ENCODE results near the gene CDK8.

The CDK8 gene

DNA sequence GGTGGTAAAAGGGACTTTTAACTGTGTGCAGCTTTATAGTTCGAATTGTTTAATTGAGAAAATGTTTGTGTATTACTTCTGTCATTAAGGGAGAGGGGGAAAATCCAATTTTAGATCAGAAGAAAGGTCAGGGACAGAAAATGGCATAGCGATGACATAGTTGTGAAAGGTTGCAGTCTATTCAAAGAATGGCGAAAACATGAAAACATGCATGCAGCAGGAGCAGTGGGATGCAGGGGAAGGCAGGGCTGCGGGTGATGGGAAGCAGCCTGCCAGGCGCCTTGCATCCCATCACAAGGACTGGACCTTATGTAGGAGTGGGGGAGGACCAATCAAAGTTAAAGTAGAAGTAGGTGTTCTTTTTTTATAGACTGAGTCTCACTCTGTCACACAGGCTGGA, 125.9 kb downstream of the CDK8 start:
- DNase-seq (ENCODE audit: low read depth in 1 of 2, low spot score in 1 of 2): no peak

DNA sequence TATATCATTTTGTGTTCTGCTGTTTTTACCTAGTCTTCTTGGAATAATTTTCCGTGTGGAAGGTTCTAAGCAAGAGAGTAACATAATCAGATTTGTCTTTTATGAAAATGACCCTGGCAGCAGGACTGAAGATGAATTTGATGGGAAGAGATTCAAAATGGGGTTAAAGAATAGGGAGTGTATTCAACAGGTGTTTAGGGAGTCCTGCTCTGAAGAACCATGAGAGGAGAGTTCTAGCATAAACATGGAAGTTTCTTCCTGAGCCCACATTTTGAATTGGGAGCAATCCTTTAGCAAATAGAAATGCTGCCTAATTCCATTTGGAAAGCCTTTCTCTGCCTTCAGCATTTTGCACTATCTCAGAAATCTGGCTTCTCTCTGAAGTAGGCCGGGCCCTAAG, 127.0 kb downstream of the CDK8 start:
- no peak for DNase-seq (ENCODE audit: low read depth in 1 of 2, low spot score in 1 of 2)

DNA sequence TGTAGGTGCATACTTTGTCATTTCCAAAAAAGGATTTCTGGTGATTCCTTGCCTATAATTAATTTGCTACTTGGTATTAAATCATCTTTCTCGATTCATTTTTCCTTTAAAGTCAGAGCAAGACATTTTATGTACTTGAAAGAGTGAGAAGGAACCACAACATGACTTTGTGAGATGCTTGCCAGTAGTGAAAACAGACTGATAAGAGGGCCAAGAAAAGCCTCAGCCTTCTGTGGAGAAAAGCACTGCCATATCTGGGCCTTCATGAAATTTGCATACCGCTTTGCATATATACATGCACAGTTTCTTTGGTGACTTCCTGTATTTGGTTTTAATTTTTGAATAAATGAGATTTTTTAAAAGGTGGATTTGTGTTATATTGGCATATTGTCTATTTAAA, 128.4 kb downstream of the CDK8 start:
- DNase-seq (ENCODE audit: low read depth in 1 of 2, low spot score in 1 of 2): no peak

- DNase-seq (ENCODE audit: low read depth in 1 of 2, low spot score in 1 of 2): no peak
These were observed 128.9 kb downstream of the CDK8 start for GRCh38 chr13:26382835-26383234.

GRCh38 chr13:26384587-26384986, 130.7 kb downstream of the CDK8 start:
- no peak for DNase-seq (ENCODE audit: low read depth in 1 of 2, low spot score in 1 of 2)

GRCh38 chr13:26386026-26386425, 132.1 kb downstream of the CDK8 start:
- DNase-seq (ENCODE audit: low read depth in 1 of 2, low spot score in 1 of 2): no peak

GRCh38 chr13:26390203-26390602, 136.3 kb downstream of the CDK8 start:
- DNase-seq (ENCODE audit: low read depth in 1 of 2, low spot score in 1 of 2): no peak

DNA sequence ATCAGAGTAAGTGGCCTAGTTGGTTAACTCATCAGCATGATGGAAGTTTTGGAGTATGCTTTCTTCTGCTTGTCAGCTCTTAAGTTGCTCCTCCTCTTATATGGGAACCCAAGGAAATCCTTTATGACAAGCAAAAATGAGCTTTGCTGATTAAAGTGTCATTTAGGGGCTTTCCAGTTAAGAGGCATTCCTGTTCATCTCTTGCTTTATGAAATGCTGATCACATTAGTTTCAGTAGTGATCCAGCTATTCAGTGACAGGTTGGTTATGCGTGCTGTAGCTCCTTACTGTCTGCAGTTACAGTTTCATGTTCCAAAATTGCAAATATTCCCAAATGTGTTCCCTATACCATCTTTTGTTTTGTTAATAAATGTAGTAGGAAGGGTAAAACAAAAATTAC, 146.6 kb downstream of the CDK8 start:
- no peak for DNase-seq (ENCODE audit: low read depth in 1 of 2, low spot score in 1 of 2)

- no peak for DNase-seq (ENCODE audit: low read depth in 1 of 2, low spot score in 1 of 2)
These were observed 147.1 kb downstream of the CDK8 start for GRCh38 chr13:26401069-26401468.

GRCh38 chr13:26401578-26402021, 147.7 kb downstream of the CDK8 start:
- DNase-seq (ENCODE audit: low read depth in 1 of 2, low spot score in 1 of 2): no peak

DNA sequence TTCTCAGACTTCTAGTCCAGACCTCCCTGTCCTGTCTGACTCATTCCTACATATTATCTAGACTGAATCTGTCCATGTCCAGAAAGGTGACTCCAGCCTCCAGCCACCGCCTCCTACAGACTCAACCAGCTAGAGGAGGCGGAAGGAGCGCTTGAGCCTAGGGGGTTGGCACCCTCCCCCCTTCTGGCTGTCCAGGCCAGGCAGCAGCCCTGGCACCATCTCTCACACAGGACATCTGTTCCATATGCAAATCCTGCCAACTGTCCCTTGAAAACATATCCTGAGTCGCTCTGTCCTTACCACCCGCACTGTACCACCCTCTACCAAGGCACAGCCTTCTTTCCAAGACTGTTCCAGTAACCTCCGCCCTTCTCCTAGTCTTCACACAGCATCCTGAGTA, 152.9 kb downstream of the CDK8 start:
- no peak for DNase-seq (ENCODE audit: low read depth in 1 of 2, low spot score in 1 of 2)

DNA sequence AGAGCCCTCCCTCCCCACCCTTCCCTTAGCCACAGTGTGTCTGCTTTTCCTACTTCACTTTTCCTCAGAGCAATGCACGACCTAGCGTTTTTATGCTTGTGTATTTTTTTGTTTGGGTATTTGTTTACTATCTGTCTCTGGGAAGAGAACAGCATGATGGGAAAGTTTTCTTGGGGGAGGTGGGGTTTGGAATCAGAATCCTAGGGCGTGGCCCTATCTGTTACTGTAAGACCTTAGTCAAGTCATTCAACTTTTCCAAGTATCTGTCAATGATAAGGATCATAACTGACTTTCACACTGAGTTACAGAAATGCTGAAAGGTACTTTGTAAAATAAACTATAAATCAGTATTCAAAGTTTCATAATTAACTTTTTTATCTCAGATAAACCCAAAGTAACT, 157.3 kb downstream of the CDK8 start:
- no peak for DNase-seq (ENCODE audit: low read depth in 1 of 2, low spot score in 1 of 2)

GRCh38 chr13:26412263-26412662, 158.3 kb downstream of the CDK8 start:
- no peak for DNase-seq (ENCODE audit: low read depth in 1 of 2, low spot score in 1 of 2)

DNA sequence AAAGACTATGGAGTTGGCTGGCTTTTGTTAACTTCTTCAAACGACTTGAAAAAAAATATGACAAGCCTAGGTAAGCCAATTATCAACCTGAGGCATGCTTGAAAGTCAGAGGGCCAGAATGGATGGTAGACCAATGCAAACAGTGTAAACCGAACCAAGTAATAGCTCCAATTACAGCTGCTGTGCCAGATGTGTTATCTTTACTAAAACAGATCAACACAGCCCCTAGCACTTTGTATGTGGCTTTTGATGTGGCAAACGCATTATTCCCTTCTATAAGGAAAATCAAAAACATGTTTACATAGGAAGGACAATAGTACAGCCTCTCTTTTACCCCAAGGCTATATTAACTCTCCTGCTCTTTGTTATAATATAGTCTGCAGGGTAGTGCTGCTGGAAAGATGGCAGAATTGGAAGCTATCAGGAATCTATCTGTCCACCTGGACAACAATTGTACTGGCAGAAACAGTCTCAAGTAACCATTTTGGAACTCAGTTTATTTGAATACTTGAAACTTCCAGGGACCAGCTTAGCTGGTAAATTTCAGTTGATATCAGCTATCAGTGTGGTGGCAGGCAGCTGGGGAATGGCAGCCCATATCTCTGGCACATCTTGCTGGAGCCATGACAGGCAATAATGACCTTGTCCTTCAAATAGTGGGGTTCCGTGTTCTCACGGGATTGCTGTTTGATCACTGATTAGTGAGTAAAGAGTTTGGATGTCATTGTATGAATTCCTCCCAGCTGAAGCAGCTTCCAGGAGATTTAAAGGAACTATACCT, 159.2 kb downstream of the CDK8 start:
- no peak for DNase-seq (ENCODE audit: low read depth in 1 of 2, low spot score in 1 of 2)

DNA sequence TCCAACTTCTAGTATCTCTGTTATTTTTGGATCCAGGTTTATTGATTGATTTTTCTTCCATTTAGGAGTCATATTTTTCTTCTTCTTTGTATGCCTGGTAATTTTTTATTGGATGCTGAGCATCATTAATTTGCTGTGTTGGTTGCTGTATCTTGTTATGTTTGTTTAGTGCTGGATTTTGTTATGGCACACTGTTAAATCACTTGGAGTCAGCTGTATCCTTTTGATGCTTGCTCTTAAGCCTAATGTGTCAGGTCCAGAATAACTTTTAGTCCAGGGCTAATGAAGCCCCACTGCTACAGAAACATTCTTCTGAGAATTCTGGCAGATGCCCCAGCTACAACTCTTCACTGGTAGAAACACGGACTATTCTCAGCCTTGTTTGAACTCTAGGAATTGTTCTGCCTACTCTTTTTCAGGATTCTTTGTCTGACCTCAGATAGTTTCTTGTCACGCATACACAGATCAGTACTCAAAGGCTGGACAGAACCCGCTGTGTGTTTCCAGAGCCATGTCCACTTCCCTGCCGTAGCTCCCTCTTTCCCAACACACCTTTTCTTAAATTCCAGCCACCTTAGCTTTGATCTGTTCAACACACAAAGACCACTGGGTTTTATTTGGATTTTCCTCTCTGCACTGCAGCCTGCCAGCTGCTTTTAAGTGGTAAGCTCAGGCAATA, 166.5 kb downstream of the CDK8 start:
- no peak for DNase-seq (ENCODE audit: low read depth in 1 of 2, low spot score in 1 of 2)

DNA sequence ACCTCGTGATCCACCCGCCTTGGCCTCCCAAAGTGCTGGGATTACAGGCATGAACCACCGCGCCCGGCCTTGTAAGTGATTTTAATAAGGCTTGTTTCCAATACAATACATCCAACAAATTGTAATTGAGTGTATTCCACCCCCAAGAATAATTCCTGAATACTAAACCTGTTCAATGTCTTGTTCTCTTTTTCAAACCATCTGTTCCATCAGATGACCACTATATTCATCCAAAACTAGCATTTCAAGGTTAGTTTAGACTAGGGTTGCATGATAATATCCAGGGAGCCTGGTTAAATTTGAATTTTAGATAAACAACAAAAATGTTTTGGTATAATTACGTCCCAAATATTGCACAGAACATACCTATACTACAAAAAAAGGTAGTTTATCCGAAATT, 168.1 kb downstream of the CDK8 start:
- DNase-seq (ENCODE audit: low read depth in 1 of 2, low spot score in 1 of 2): no peak

DNA sequence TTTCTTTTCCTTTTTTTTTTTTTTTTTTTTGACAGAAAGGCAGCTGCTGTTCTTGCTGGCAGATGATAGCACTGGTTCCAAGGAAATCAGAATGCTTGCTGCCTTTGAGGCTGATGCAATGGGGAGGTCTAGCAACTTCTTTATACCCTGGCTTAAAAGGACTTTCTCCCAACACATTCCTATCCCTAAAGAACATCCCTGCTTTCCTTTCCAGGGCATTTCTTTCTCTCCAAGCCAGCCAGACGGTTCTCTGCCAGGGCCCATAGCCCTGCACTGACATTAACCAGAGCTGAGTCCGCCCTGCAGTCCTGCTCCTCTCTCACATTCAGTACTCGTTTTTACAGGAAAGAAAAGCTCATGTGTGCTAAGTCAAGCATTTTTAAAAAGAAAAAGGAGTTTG, 169.7 kb downstream of the CDK8 start:
- DNase-seq (ENCODE audit: low read depth in 1 of 2, low spot score in 1 of 2): no peak

GRCh38 chr13:26424181-26424580, 170.3 kb downstream of the CDK8 start:
- DNase-seq (ENCODE audit: low read depth in 1 of 2, low spot score in 1 of 2): no peak

DNA sequence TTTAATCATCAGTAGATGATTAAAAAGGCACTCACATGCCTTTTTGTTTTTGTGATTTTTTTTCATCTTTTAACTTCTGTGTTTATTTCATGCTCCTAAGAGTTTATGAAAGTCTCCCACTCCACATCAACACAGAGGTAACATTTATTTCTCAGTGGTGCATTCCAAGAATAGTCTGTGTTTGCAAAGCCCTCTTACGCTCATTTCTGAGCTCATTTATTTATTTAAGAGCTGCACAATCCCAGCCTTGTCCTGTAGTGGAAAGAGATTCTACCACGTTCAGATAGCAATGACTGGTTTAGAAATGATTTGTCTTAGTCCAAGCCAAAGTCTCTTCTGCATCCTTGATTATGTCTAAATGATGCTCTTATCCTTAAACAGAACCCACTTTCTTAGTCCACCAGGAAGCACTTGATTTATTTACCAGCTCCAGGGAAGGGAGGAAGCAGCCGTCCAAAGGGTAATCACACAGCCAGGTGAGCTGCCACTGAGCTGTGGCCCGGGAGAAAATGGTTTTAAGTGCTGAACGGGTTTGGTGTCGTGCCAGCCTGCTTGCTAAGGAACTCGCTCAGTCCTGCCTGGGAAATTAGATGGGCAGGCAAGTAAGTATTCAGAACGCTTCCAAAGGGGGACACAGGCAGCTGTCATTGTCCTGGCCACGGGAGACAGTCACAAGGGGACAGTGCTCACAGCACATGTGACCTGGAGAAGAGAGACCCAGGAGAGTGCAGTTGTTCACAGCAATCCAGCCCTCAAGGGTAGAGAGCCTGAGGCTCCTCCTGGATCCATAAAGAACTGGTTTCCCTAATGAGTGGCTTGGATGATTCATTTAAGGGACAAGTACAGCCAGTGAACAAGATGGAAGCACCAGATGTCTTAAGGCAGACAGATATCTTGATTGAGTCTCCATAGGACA, 171.8 kb downstream of the CDK8 start:
- no peak for DNase-seq (ENCODE audit: low read depth in 1 of 2, low spot score in 1 of 2)

- no peak for DNase-seq (ENCODE audit: low read depth in 1 of 2, low spot score in 1 of 2)
These were observed 179.8 kb downstream of the CDK8 start for GRCh38 chr13:26433776-26434175.

DNA sequence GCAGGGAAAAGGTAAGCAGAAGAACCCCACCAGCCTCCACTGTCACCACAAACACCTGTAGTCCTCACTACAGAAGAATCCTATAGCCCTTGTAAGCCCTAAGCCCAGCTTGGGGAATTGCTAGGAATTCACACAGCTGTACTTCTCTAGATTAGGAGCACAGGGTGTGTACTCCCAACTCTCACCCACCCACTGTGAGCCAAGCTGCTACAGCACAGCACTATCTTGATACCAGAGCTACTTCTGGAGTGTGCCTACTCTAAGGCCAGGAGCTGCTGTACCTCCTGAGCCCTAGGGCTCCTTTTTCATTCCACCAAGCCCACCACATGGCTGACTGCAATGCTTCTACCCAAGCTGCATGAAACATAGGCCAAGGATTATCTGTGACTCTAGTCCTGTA, 181.2 kb downstream of the CDK8 start:
- no peak for DNase-seq (ENCODE audit: low read depth in 1 of 2, low spot score in 1 of 2)

GRCh38 chr13:26435646-26436045, 181.7 kb downstream of the CDK8 start:
- DNase-seq (ENCODE audit: low read depth in 1 of 2, low spot score in 1 of 2): no peak
